Neural progenitor cell (in vitro differentiated cells): ENCODE data around the gene ANK3. TPM values are rescaled to one million over a fixed set of nuclear protein-coding genes. Genes with fewer than 3 reads are reported as not detected.

Source experiments
- DNase-seq: peaks from one replicate; pipeline ENCODE4 v3.0.0-alpha.2; 2016; ENCODE audit warnings: low spot score
- H2AFZ ChIP-seq: fragments of 200-600 bp; sonication (generic); replicated peaks from 2 replicates; pipeline ENCODE4 v1.6.1; 2016; ENCODE audit warnings: antibody characterized with exemption
- H3F3A ChIP-seq: fragments of 200-600 bp; sonication (generic); 2 replicates; pipeline ENCODE4 v1.6.1; 2016; ENCODE audit warnings: antibody characterized with exemption, low read depth
- H3K27ac ChIP-seq: fragments of 200-600 bp; sonication (generic); 2 replicates; pipeline ENCODE4 v1.5.1; 2016; ENCODE audit warnings: mild to moderate bottlenecking
- H3K27me3 ChIP-seq: fragments of 200-600 bp; sonication (generic); 2 replicates; pipeline ENCODE4 v1.6.1; 2016; ENCODE audit warnings: mild to moderate bottlenecking, moderate library complexity
- H3K36me3 ChIP-seq: fragments of 200-600 bp; sonication (generic); 2 replicates; pipeline ENCODE4 v1.5.1; 2016
- H3K4me1 ChIP-seq: fragments of 200-600 bp; sonication (generic); 2 replicates; pipeline ENCODE4 v1.6.1; 2016; ENCODE audit warnings: mixed run types
- H3K4me2 ChIP-seq: fragments of 200-600 bp; sonication (generic); 2 replicates; pipeline ENCODE4 v1.6.1; 2016
- H3K4me3 ChIP-seq: fragments of 200-600 bp; sonication (generic); 2 replicates; pipeline ENCODE4 v1.5.1; 2016
- H3K79me2 ChIP-seq: fragments of 200-600 bp; sonication (generic); 2 replicates; pipeline ENCODE4 v1.6.1; 2016; ENCODE audit warnings: low read depth
- H3K9ac ChIP-seq: fragments of 200-600 bp; sonication (generic); 2 replicates; pipeline ENCODE4 v1.6.1; 2016
- H3K9me3 ChIP-seq: fragments of 200-600 bp; sonication (generic); 2 replicates; pipeline ENCODE4 v1.5.1; 2016; ENCODE audit warnings: low read depth
- H4K20me1 ChIP-seq: fragments of 200-600 bp; sonication (generic); 2 replicates; pipeline ENCODE4 v1.6.1; 2016; ENCODE audit warnings: low read depth
- H3K27ac Mint-ChIP-seq: 3 replicates; pipeline ENCODE4 v1.8.0; 2021; ENCODE audit warnings: mixed read lengths
- H3K27me3 Mint-ChIP-seq: 2 replicates; pipeline ENCODE4 v1.8.0; 2022; ENCODE audit warnings: low read depth, mild to moderate bottlenecking, inconsistent platforms, moderate library complexity, mixed read lengths; ENCODE audit not compliant: insufficient read depth
- H3K36me3 Mint-ChIP-seq: 3 replicates; pipeline ENCODE4 v1.8.0; 2021; ENCODE audit warnings: mixed read lengths
- H3K4me1 Mint-ChIP-seq: 3 replicates; pipeline ENCODE4 v1.8.0; 2021; ENCODE audit warnings: mixed read lengths
- H3K4me3 Mint-ChIP-seq: 3 replicates; pipeline ENCODE4 v1.8.0; 2021; ENCODE audit warnings: mild to moderate bottlenecking, moderate library complexity, mixed read lengths
- H3K9me3 Mint-ChIP-seq: 3 replicates; pipeline ENCODE4 v1.8.0; 2020; ENCODE audit warnings: mixed read lengths
- EZH2 ChIP-seq: fragments of 200-600 bp; sonication (generic); IDR thresholded peaks from 2 replicates; pipeline ENCODE4 v1.6.1; 2017; ENCODE audit warnings: antibody characterized with exemption, mild to moderate bottlenecking, moderate library complexity
- EZH2phosphoT487 ChIP-seq: fragments of 200-600 bp; sonication (generic); IDR thresholded peaks from 2 replicates; pipeline ENCODE4 v1.6.1; 2017; ENCODE audit warnings: antibody characterized with exemption
- total RNA-seq: library from RNA; depleted of rRNA; stranded (reverse); fragments of >200 nt; gene quantifications from 2 replicates; pipeline ENCODE4 v1.2.3, GENCODE V29; 2015; ENCODE audit warnings: low replicate concordance
- TF ChIP-seq, protein P1 (sequence below): fragments of 200-600 bp; sonication (generic); IDR thresholded peaks from 2 replicates; pipeline ENCODE4 v1.5.1; 2017; ENCODE audit warnings: antibody characterized with exemption, mild to moderate bottlenecking

The ANK3 gene
- total RNA-seq, 1 donor from 2014 or later: 54.1 TPM

GRCh38 chr10:60069311-60069710 is 320.4 kb downstream of the ANK3 start:
- no peak overlapping the region for H3K4me3 ChIP-seq
- no peak overlapping the region for H3K27ac ChIP-seq
- DNase-seq: no peak
- H2AFZ ChIP-seq: no peak overlapping the region
- H3F3A ChIP-seq: no peaks in the 10 kb centered on the region
- no peak overlapping the region for H3K9ac ChIP-seq
- H3K9me3 ChIP-seq: no peaks in the 10 kb centered on the region
- Mint-ChIP-seq H3K9me3 (no peaks in the 10 kb centered on the region), H3K27ac (no peak overlapping the region), H3K4me3 (no peak overlapping the region), H3K36me3 (peaks cover 17% of the 10 kb centered on the region), H3K27me3 (peaks cover 2% of the 10 kb centered on the region), H3K4me1 (no peaks in the 10 kb centered on the region)
- no peaks in the 10 kb centered on the region for H4K20me1 ChIP-seq
- TF ChIP-seq EZH2 (no peak), EZH2phosphoT487 (no peak)
- TF ChIP-seq, protein P1, sequence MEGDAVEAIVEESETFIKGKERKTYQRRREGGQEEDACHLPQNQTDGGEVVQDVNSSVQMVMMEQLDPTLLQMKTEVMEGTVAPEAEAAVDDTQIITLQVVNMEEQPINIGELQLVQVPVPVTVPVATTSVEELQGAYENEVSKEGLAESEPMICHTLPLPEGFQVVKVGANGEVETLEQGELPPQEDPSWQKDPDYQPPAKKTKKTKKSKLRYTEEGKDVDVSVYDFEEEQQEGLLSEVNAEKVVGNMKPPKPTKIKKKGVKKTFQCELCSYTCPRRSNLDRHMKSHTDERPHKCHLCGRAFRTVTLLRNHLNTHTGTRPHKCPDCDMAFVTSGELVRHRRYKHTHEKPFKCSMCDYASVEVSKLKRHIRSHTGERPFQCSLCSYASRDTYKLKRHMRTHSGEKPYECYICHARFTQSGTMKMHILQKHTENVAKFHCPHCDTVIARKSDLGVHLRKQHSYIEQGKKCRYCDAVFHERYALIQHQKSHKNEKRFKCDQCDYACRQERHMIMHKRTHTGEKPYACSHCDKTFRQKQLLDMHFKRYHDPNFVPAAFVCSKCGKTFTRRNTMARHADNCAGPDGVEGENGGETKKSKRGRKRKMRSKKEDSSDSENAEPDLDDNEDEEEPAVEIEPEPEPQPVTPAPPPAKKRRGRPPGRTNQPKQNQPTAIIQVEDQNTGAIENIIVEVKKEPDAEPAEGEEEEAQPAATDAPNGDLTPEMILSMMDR: no peak
- no peaks in the 10 kb centered on the region for H3K36me3 ChIP-seq
- no peaks in the 10 kb centered on the region for H3K79me2 ChIP-seq
- no peak overlapping the region for H3K4me2 ChIP-seq
- no peaks in the 10 kb centered on the region for H3K4me1 ChIP-seq
- no peaks in the 10 kb centered on the region for H3K27me3 ChIP-seq

- Histone ChIP-seq H3K9ac (no peak overlapping the region), H3K4me1 (no peaks in the 10 kb centered on the region), H3K4me2 (no peak overlapping the region), H3K27me3 (no peaks in the 10 kb centered on the region), H3K9me3 (no peaks in the 10 kb centered on the region), H3K27ac (no peak overlapping the region), H4K20me1 (no peaks in the 10 kb centered on the region), H3K79me2 (no peaks in the 10 kb centered on the region), H3K36me3 (no peaks in the 10 kb centered on the region), H3F3A (no peaks in the 10 kb centered on the region), H2AFZ (no peak overlapping the region), H3K4me3 (no peak overlapping the region)
- Mint-ChIP-seq H3K9me3 (no peaks in the 10 kb centered on the region), H3K27me3 (no peaks in the 10 kb centered on the region), H3K36me3 (peaks cover 2% of the 10 kb centered on the region), H3K4me1 (no peaks in the 10 kb centered on the region), H3K4me3 (no peak overlapping the region), H3K27ac (no peak overlapping the region)
- DNase-seq: no peak
- TF ChIP-seq EZH2 (no peak), EZH2phosphoT487 (no peak)
- TF ChIP-seq, protein P1: no peak
Observed at GRCh38 chr10:60050366-60050765, 339.3 kb downstream of the ANK3 start.

GRCh38 chr10:60048091-60048501 is 341.6 kb downstream of the ANK3 start:
- Mint-ChIP-seq H3K27ac (no peak overlapping the region), H3K4me1 (no peaks in the 10 kb centered on the region), H3K27me3 (no peaks in the 10 kb centered on the region), H3K36me3 (peaks cover 2% of the 10 kb centered on the region), H3K9me3 (no peaks in the 10 kb centered on the region), H3K4me3 (no peak overlapping the region)
- no peaks in the 10 kb centered on the region for H3K79me2 ChIP-seq
- H2AFZ ChIP-seq: no peak overlapping the region
- no peak overlapping the region for H3K4me3 ChIP-seq
- TF ChIP-seq, protein P1: peak; percentile 60
- no peak for TF ChIP-seq EZH2phosphoT487
- H3K9ac ChIP-seq: no peak overlapping the region
- H3K4me2 ChIP-seq: no peak overlapping the region
- H3K27me3 ChIP-seq: no peaks in the 10 kb centered on the region
- H3K36me3 ChIP-seq: no peaks in the 10 kb centered on the region
- H3K27ac ChIP-seq: no peak overlapping the region
- DNase-seq: peak; percentile 80
- H3K4me1 ChIP-seq: no peaks in the 10 kb centered on the region
- no peaks in the 10 kb centered on the region for H4K20me1 ChIP-seq
- no peaks in the 10 kb centered on the region for H3K9me3 ChIP-seq
- H3F3A ChIP-seq: no peaks in the 10 kb centered on the region

DNA sequence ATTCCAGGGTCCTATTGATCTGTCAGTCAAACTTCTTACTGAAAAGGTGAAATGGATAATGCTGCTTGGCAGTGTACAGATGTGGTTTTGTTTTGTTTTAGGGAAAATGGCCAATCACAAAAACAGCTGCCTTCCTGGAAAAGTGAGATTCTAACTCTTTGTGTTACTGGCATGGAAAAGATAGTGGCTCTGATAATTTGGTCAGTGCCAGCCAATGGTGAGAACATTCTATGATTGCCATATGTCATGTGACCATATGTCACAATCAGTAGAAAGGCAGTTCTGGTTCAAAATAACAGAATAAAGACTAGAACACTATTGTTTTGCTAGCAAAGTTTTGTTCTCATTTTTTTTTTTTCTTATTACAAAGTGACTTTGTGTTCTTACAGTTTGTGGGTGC is 344.1 kb downstream of the ANK3 start:
- no peak overlapping the region for H3K4me3 Mint-ChIP-seq
- no peaks in the 10 kb centered on the region for H3K27me3 Mint-ChIP-seq
- Histone ChIP-seq H3K9me3 (no peaks in the 10 kb centered on the region), H3K27ac (no peak overlapping the region), H3K36me3 (no peaks in the 10 kb centered on the region), H3K4me3 (no peak overlapping the region), H3K4me2 (no peak overlapping the region), H3K79me2 (no peaks in the 10 kb centered on the region), H4K20me1 (no peaks in the 10 kb centered on the region), H3F3A (no peaks in the 10 kb centered on the region), H2AFZ (no peak overlapping the region), H3K4me1 (no peaks in the 10 kb centered on the region), H3K9ac (no peak overlapping the region), H3K27me3 (no peaks in the 10 kb centered on the region)
- H3K27ac Mint-ChIP-seq: no peak overlapping the region
- TF ChIP-seq, protein P1: no peak
- TF ChIP-seq EZH2phosphoT487 (no peak), EZH2 (no peak)
- peaks cover 2% of the 10 kb centered on the region for H3K36me3 Mint-ChIP-seq
- no peak for DNase-seq
- H3K9me3 Mint-ChIP-seq: no peaks in the 10 kb centered on the region
- no peaks in the 10 kb centered on the region for H3K4me1 Mint-ChIP-seq
